ENCODE results near the gene PRDM2. TPM values are rescaled to one million over a fixed set of nuclear protein-coding genes. Genes with fewer than 3 reads are reported as not detected.

The PRDM2 gene
- total and polyA plus RNA-seq, 5 donors from 2014 or later, result 16.8 to 221 (median 19.7) TPM

GRCh38 chr1:13816016-13816760 lies 116.2 kb downstream of the PRDM2 start:
- no peak overlapping the region for H3K27ac ChIP-seq (ENCODE audit: insufficient read depth, low read length, poor library complexity, severe bottlenecking)
- Mint-ChIP-seq H3K36me3 (peaks cover 23% of the 10 kb centered on the region), H3K9me3 (no peaks in the 10 kb centered on the region), H3K27me3 (no peaks in the 10 kb centered on the region), H3K4me1 (peaks cover 0 to 20% (median 13%) of the 10 kb centered on the region in 4 donors), H3K4me3 (no peak overlapping the region), H3K27ac (peak overlapping the region in 2 of 3 donors; percentile 46 to 79)
- H3K9me3 ChIP-seq (ENCODE audit: control insufficient read depth in 2 of 2, low read length in 2 of 2), result no peaks in the 10 kb centered on the region
- peaks cover 14% of the 10 kb centered on the region for H3K36me3 ChIP-seq (ENCODE audit: control insufficient read depth, insufficient read depth, low read length)
- DNase-seq, result no peak
- no peaks in the 10 kb centered on the region for H3K27me3 ChIP-seq (ENCODE audit: control insufficient read depth, insufficient read depth, low read length)
- no peak for ATAC-seq (ENCODE audit: low read depth in 2 of 2)
- H3K4me3 ChIP-seq (ENCODE audit: low read depth, low read length), result no peak overlapping the region
- H3K4me1 ChIP-seq (ENCODE audit: control insufficient read depth, insufficient read depth, low read length, poor library complexity, severe bottlenecking), result no peaks in the 10 kb centered on the region

DNA sequence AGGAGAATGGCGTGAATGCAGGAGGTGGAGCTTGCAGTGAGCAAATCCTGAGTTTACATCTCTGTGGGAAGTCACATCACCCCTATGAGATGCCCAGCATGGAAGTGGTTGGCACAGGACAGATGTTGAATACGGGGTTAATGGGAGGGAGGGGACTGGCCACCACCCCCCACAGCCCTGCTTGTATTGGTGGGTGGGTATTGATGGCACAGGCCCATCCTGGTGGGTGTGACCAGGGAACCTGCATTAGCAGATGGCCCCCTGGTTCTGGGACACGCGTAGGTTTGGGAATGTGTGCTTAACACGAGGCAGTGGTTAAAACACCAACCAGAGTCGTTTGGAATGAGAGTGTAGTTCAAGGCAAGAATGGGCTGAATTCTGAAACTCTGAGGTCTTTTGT lies 117.9 kb downstream of the PRDM2 start:
- Mint-ChIP-seq H3K36me3 (peaks cover 30% of the 10 kb centered on the region), H3K4me3 (no peak overlapping the region), H3K27me3 (no peaks in the 10 kb centered on the region), H3K9me3 (no peaks in the 10 kb centered on the region), H3K4me1 (peaks cover 0 to 10% (median 4%) of the 10 kb centered on the region in 4 donors), H3K27ac (no peak overlapping the region)
- no peaks in the 10 kb centered on the region for H3K27me3 ChIP-seq (ENCODE audit: control insufficient read depth, insufficient read depth, low read length)
- H3K4me3 ChIP-seq (ENCODE audit: low read depth, low read length), result no peak overlapping the region
- no peak for ATAC-seq (ENCODE audit: low read depth in 2 of 2)
- H3K27ac ChIP-seq (ENCODE audit: insufficient read depth, low read length, poor library complexity, severe bottlenecking), result no peak overlapping the region
- no peaks in the 10 kb centered on the region for H3K4me1 ChIP-seq (ENCODE audit: control insufficient read depth, insufficient read depth, low read length, poor library complexity, severe bottlenecking)
- DNase-seq, result no peak
- peaks cover 19% of the 10 kb centered on the region for H3K36me3 ChIP-seq (ENCODE audit: control insufficient read depth, insufficient read depth, low read length)
- no peaks in the 10 kb centered on the region for H3K9me3 ChIP-seq (ENCODE audit: control insufficient read depth in 2 of 2, low read length in 2 of 2)

DNA sequence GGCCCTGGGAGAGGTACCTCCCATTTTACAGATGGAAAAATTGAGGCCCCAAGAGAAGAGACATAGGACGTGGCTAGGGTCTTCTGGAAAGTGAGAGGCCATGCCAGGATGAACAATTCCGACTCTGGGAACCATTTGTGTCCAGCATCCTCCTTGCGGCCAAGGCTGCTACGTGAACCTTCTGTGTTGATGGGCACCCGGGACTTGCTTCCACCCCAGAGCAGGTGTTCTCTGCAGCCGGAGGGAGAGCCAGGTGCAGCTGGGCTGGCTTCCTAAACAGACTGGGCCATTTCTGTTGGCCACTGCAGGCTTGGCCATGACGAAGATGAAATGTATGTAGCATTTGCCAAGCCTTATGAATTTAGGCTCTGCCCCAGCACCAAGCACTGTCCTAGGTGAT lies 118.9 kb downstream of the PRDM2 start:
- Mint-ChIP-seq H3K4me1 (peaks cover 0 to 3% (median 0%) of the 10 kb centered on the region in 4 donors), H3K9me3 (no peaks in the 10 kb centered on the region), H3K4me3 (no peak overlapping the region), H3K27me3 (no peaks in the 10 kb centered on the region), H3K36me3 (peaks cover 26% of the 10 kb centered on the region), H3K27ac (no peak overlapping the region)
- Histone ChIP-seq H3K27me3 (ENCODE audit: control insufficient read depth, insufficient read depth, low read length) (no peaks in the 10 kb centered on the region), H3K9me3 (ENCODE audit: control insufficient read depth in 2 of 2, low read length in 2 of 2) (no peaks in the 10 kb centered on the region), H3K27ac (ENCODE audit: insufficient read depth, low read length, poor library complexity, severe bottlenecking) (no peak overlapping the region), H3K4me3 (ENCODE audit: low read depth, low read length) (no peak overlapping the region), H3K36me3 (ENCODE audit: control insufficient read depth, insufficient read depth, low read length) (peaks cover 23% of the 10 kb centered on the region), H3K4me1 (ENCODE audit: control insufficient read depth, insufficient read depth, low read length, poor library complexity, severe bottlenecking) (no peaks in the 10 kb centered on the region)
- DNase-seq (no peak), ATAC-seq (ENCODE audit: low read depth in 2 of 2) (no peak)

- Mint-ChIP-seq H3K9me3 (no peaks in the 10 kb centered on the region), H3K4me3 (no peak overlapping the region), H3K27ac (peak overlapping the region in 1 of 3 donors; percentile 18), H3K36me3 (peaks cover 25% of the 10 kb centered on the region), H3K4me1 (no peaks in the 10 kb centered on the region), H3K27me3 (no peaks in the 10 kb centered on the region)
- Histone ChIP-seq H3K4me3 (ENCODE audit: low read depth, low read length) (no peak overlapping the region), H3K27me3 (ENCODE audit: control insufficient read depth, insufficient read depth, low read length) (no peaks in the 10 kb centered on the region), H3K27ac (ENCODE audit: insufficient read depth, low read length, poor library complexity, severe bottlenecking) (no peak overlapping the region), H3K4me1 (ENCODE audit: control insufficient read depth, insufficient read depth, low read length, poor library complexity, severe bottlenecking) (no peaks in the 10 kb centered on the region), H3K9me3 (ENCODE audit: control insufficient read depth in 2 of 2, low read length in 2 of 2) (no peaks in the 10 kb centered on the region), H3K36me3 (ENCODE audit: control insufficient read depth, insufficient read depth, low read length) (peaks cover 23% of the 10 kb centered on the region)
- ATAC-seq (ENCODE audit: low read depth in 2 of 2) (no peak), DNase-seq (no peak)
These were observed 119.7 kb downstream of the PRDM2 start for GRCh38 chr1:13819642-13820041.

DNA sequence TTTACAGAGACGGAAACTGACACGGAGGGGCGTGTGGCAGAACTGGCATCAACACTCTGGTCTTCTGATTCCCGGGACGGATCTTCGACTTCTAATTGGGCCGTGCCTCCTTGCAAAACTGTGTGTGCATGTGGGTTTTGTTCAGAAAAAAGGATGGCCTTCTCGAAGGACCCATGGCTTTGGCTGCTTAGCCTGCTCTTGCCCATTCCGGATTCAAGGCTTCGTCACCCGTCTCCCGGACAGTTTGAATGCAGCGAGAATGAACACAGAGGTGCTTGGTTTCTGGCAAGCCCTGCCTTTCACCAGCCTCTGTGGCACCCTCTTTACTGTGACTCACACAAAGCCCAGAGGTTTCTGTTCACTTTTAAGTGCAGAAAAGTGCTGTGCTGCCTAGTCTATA lies 120.1 kb downstream of the PRDM2 start:
- no peak overlapping the region for H3K27ac Mint-ChIP-seq
- no peaks in the 10 kb centered on the region for H3K27me3 Mint-ChIP-seq
- no peak overlapping the region for H3K4me3 Mint-ChIP-seq
- no peak for ATAC-seq (ENCODE audit: low read depth in 2 of 2)
- Histone ChIP-seq H3K9me3 (ENCODE audit: control insufficient read depth in 2 of 2, low read length in 2 of 2) (no peaks in the 10 kb centered on the region), H3K27me3 (ENCODE audit: control insufficient read depth, insufficient read depth, low read length) (no peaks in the 10 kb centered on the region), H3K36me3 (ENCODE audit: control insufficient read depth, insufficient read depth, low read length) (peaks cover 23% of the 10 kb centered on the region), H3K4me1 (ENCODE audit: control insufficient read depth, insufficient read depth, low read length, poor library complexity, severe bottlenecking) (no peaks in the 10 kb centered on the region), H3K27ac (ENCODE audit: insufficient read depth, low read length, poor library complexity, severe bottlenecking) (no peak overlapping the region), H3K4me3 (ENCODE audit: low read depth, low read length) (no peak overlapping the region)
- no peaks in the 10 kb centered on the region for H3K9me3 Mint-ChIP-seq
- no peak for DNase-seq
- H3K36me3 Mint-ChIP-seq, result peaks cover 25% of the 10 kb centered on the region
- no peaks in the 10 kb centered on the region for H3K4me1 Mint-ChIP-seq

DNA sequence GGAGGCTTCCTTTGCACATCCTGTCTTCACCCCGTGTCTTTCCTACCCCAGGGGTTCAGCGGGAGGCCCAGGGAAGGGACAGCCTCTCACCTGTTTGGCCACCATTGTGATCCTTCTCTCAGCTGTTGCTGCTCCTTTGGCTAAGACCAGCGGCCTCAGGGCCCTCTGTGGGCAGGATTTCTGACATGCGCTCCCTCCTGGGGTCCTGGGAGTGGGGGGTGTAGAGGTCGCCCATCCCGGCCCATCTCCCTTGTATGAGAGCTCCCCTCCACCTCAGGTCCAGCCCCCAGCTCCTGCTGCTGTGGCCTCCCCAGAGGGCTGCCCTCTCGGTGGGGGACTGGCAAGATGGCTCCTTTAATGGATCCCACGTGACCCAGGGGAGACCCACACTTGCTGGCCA lies 120.5 kb downstream of the PRDM2 start:
- ATAC-seq (ENCODE audit: low read depth in 2 of 2) (no peak), DNase-seq (no peak)
- H3K27me3 ChIP-seq (ENCODE audit: control insufficient read depth, insufficient read depth, low read length), result no peaks in the 10 kb centered on the region
- no peak overlapping the region for H3K4me3 Mint-ChIP-seq
- H3K36me3 ChIP-seq (ENCODE audit: control insufficient read depth, insufficient read depth, low read length), result peaks cover 23% of the 10 kb centered on the region
- H3K9me3 ChIP-seq (ENCODE audit: control insufficient read depth in 2 of 2, low read length in 2 of 2), result no peaks in the 10 kb centered on the region
- H3K27ac ChIP-seq (ENCODE audit: insufficient read depth, low read length, poor library complexity, severe bottlenecking), result no peak overlapping the region
- peaks cover 25% of the 10 kb centered on the region for H3K36me3 Mint-ChIP-seq
- H3K4me1 Mint-ChIP-seq, result no peaks in the 10 kb centered on the region
- no peak overlapping the region for H3K27ac Mint-ChIP-seq
- no peaks in the 10 kb centered on the region for H3K27me3 Mint-ChIP-seq
- no peak overlapping the region for H3K4me3 ChIP-seq (ENCODE audit: low read depth, low read length)
- no peaks in the 10 kb centered on the region for H3K9me3 Mint-ChIP-seq
- no peaks in the 10 kb centered on the region for H3K4me1 ChIP-seq (ENCODE audit: control insufficient read depth, insufficient read depth, low read length, poor library complexity, severe bottlenecking)

- Histone ChIP-seq H3K27ac (ENCODE audit: insufficient read depth, low read length, poor library complexity, severe bottlenecking) (no peak overlapping the region), H3K36me3 (ENCODE audit: control insufficient read depth, insufficient read depth, low read length) (peaks cover 18% of the 10 kb centered on the region), H3K4me3 (ENCODE audit: low read depth, low read length) (no peak overlapping the region), H3K9me3 (ENCODE audit: control insufficient read depth in 2 of 2, low read length in 2 of 2) (no peaks in the 10 kb centered on the region), H3K27me3 (ENCODE audit: control insufficient read depth, insufficient read depth, low read length) (no peaks in the 10 kb centered on the region), H3K4me1 (ENCODE audit: control insufficient read depth, insufficient read depth, low read length, poor library complexity, severe bottlenecking) (no peaks in the 10 kb centered on the region)
- Mint-ChIP-seq H3K4me3 (peak overlapping the region in 1 of 4 donors; percentile 63), H3K4me1 (peaks cover 0 to under 1% (median 0%) of the 10 kb centered on the region in 4 donors), H3K9me3 (no peaks in the 10 kb centered on the region), H3K27ac (no peak overlapping the region), H3K27me3 (no peaks in the 10 kb centered on the region), H3K36me3 (peaks cover 21% of the 10 kb centered on the region)
- DNase-seq (no peak), ATAC-seq (ENCODE audit: low read depth in 2 of 2) (no peak)
These were observed 123.3 kb downstream of the PRDM2 start for GRCh38 chr1:13823126-13823880.
